ENCODE data around the gene NLGN1. TPM values are rescaled to one million over a fixed set of nuclear protein-coding genes. Genes with fewer than 3 reads are reported as not detected.

Gene NLGN1
- total RNA-seq, 4 donors from 2014 or later: 12.9 to 20.9 (median 18.0) TPM

GRCh38 chr3:173411375-173411973 is 13.9 kb downstream of the NLGN1 start:
- TF ChIP-seq CTCF (IDR thresholded peaks at IDR 0.05) (peak; percentile 49 to 53 (median 53)), EP300 (IDR thresholded peaks at IDR 0.05) (no peak)
- intact Hi-C loops (cut with DNase I): loop anchor here (5.0 kb wide), 1 partner anchor 39 kb away; no protein-coding TSS in a partner anchor
- 36% methylated on average over 5 of the region's 5 CpGs for WGBS
- Histone ChIP-seq H3K36me3 (no peaks in the 10 kb centered on the region), H3K27ac (replicated peaks in 1 of 4) (no peak overlapping the region), H3K4me3 (peak overlapping the region; percentile 12 to 37 (median 24)), H3K9me3 (no peaks in the 10 kb centered on the region), H3K27me3 (no peaks in the 10 kb centered on the region), H3K4me1 (peaks cover 6 to 17% (median 8%) of the 10 kb centered on the region in 4 donors)
- DNase-seq (ENCODE audit: extremely low spot score): no peak

GRCh38 chr3:173416070-173416469 is 18.5 kb downstream of the NLGN1 start:
- H3K36me3 ChIP-seq: no peaks in the 10 kb centered on the region
- 100% methylated on average over 1 of the region's 1 CpG for WGBS
- H3K27ac ChIP-seq (replicated peaks in 1 of 4): no peak overlapping the region
- intact Hi-C loops (cut with DNase I): no loop called here
- H3K4me3 ChIP-seq: no peak overlapping the region
- peaks cover 4 to 14% (median 6%) of the 10 kb centered on the region in 4 donors for H3K4me1 ChIP-seq
- H3K9me3 ChIP-seq: no peaks in the 10 kb centered on the region
- TF ChIP-seq POLR2AphosphoS5 (IDR thresholded peaks at IDR 0.05) (no peak), EP300 (IDR thresholded peaks at IDR 0.05) (no peak), POLR2A (IDR thresholded peaks at IDR 0.05; ENCODE audit: low read depth) (no peak), CTCF (IDR thresholded peaks at IDR 0.05) (no peak)
- no peak for DNase-seq (ENCODE audit: extremely low spot score)
- no peaks in the 10 kb centered on the region for H3K27me3 ChIP-seq

- intact Hi-C loops (cut with DNase I): no loop called here
- peaks cover 0 to 13% (median 10%) of the 10 kb centered on the region in 4 donors for H3K9me3 ChIP-seq
- TF ChIP-seq CTCF (IDR thresholded peaks at IDR 0.05) (no peak), POLR2AphosphoS5 (IDR thresholded peaks at IDR 0.05) (no peak), EP300 (IDR thresholded peaks at IDR 0.05) (no peak), POLR2A (IDR thresholded peaks at IDR 0.05; ENCODE audit: low read depth) (no peak)
- H3K36me3 ChIP-seq: no peaks in the 10 kb centered on the region
- no peaks in the 10 kb centered on the region for H3K27me3 ChIP-seq
- no peak overlapping the region for H3K27ac ChIP-seq (replicated peaks in 1 of 4)
- no peak overlapping the region for H3K4me3 ChIP-seq
- no peak for DNase-seq (ENCODE audit: extremely low spot score)
- WGBS: 91% methylated on average over 5 of the region's 5 CpGs
- no peaks in the 10 kb centered on the region for H3K4me1 ChIP-seq
Measured at GRCh38 chr3:173429076-173429475, 31.5 kb downstream of the NLGN1 start.

GRCh38 chr3:173429527-173429926 is 32.0 kb downstream of the NLGN1 start:
- no peaks in the 10 kb centered on the region for H3K27me3 ChIP-seq
- TF ChIP-seq CTCF (IDR thresholded peaks at IDR 0.05) (no peak), EP300 (IDR thresholded peaks at IDR 0.05) (no peak), POLR2A (IDR thresholded peaks at IDR 0.05; ENCODE audit: low read depth) (no peak)
- DNase-seq (ENCODE audit: extremely low spot score): no peak

GRCh38 chr3:173430576-173430975 is 33.0 kb downstream of the NLGN1 start:
- WGBS: 81% methylated on average over 2 of the region's 2 CpGs
- Histone ChIP-seq H3K4me1 (no peaks in the 10 kb centered on the region), H3K9me3 (peaks cover 0 to 13% (median 10%) of the 10 kb centered on the region in 4 donors), H3K4me3 (no peak overlapping the region), H3K36me3 (no peaks in the 10 kb centered on the region), H3K27ac (replicated peaks in 1 of 4) (no peak overlapping the region), H3K27me3 (no peaks in the 10 kb centered on the region)
- TF ChIP-seq EP300 (IDR thresholded peaks at IDR 0.05) (no peak), POLR2AphosphoS5 (IDR thresholded peaks at IDR 0.05) (no peak), POLR2A (IDR thresholded peaks at IDR 0.05; ENCODE audit: low read depth) (no peak), CTCF (IDR thresholded peaks at IDR 0.05) (no peak)
- DNase-seq (ENCODE audit: extremely low spot score): no peak
- intact Hi-C loops (cut with DNase I): no loop called here

More at GRCh38 chr3:173429527-173429926, 32.0 kb downstream of the NLGN1 start:
- no peaks in the 10 kb centered on the region for H3K36me3 ChIP-seq
- WGBS: 100% methylated on average over 1 of the region's 1 CpG
- intact Hi-C loops (cut with DNase I): no loop called here
- peaks cover 0 to 13% (median 10%) of the 10 kb centered on the region in 4 donors for H3K9me3 ChIP-seq
- H3K4me3 ChIP-seq: no peak overlapping the region
- H3K4me1 ChIP-seq: no peaks in the 10 kb centered on the region
- H3K27ac ChIP-seq (replicated peaks in 1 of 4): no peak overlapping the region
